ENCODE results near the gene NYAP1.
"Not testable (repeated sequence)": the region's sequence is repeated elsewhere in the genome, so short reads cannot be mapped to it uniquely, and the experiment has no call there.

The NYAP1 gene

GRCh38 chr7:100506356-100506923 lies 22.7 kb downstream of the NYAP1 start:
- FAIRE-seq (no peak), DNase-seq (ENCODE audit: insufficient read length, low spot score) (no peak)

GRCh38 chr7:100509231-100509630 lies 25.5 kb downstream of the NYAP1 start:
- DNase-seq (ENCODE audit: insufficient read length, low spot score): no peak
- FAIRE-seq: no peak

GRCh38 chr7:100510437-100511239 lies 26.9 kb downstream of the NYAP1 start:
- FAIRE-seq (no peak), DNase-seq (ENCODE audit: insufficient read length, low spot score) (no peak)

- DNase-seq (ENCODE audit: insufficient read length, low spot score) (no peak), FAIRE-seq (no peak)
These were observed 29.6 kb downstream of the NYAP1 start for GRCh38 chr7:100513212-100513810.

- no peak for DNase-seq (ENCODE audit: insufficient read length, low spot score)
- no peak for FAIRE-seq
These were observed 31.4 kb downstream of the NYAP1 start for GRCh38 chr7:100515072-100515532.

GRCh38 chr7:100516135-100516812 lies 32.5 kb downstream of the NYAP1 start:
- FAIRE-seq (peak; percentile 51), DNase-seq (ENCODE audit: insufficient read length, low spot score) (peak; percentile 35)

- DNase-seq (ENCODE audit: insufficient read length, low spot score) (no peak), FAIRE-seq (no peak)
These were observed 33.6 kb downstream of the NYAP1 start for GRCh38 chr7:100517305-100517704.

GRCh38 chr7:100519580-100519979 lies 35.9 kb downstream of the NYAP1 start:
- no peak for DNase-seq (ENCODE audit: insufficient read length, low spot score)
- no peak for FAIRE-seq

GRCh38 chr7:100520138-100520537 lies 36.4 kb downstream of the NYAP1 start:
- no peak for DNase-seq (ENCODE audit: insufficient read length, low spot score)
- FAIRE-seq: no peak

- DNase-seq (ENCODE audit: insufficient read length, low spot score) (no peak), FAIRE-seq (no peak)
These were observed 37.3 kb downstream of the NYAP1 start for GRCh38 chr7:100521076-100521475.

- DNase-seq (ENCODE audit: insufficient read length, low spot score); FAIRE-seq: not testable (repeated sequence)
These were observed 38.3 kb downstream of the NYAP1 start for GRCh38 chr7:100521909-100522593.

GRCh38 chr7:100523192-100523591 lies 39.5 kb downstream of the NYAP1 start:
- not testable (repeated sequence) for DNase-seq (ENCODE audit: insufficient read length, low spot score); FAIRE-seq

GRCh38 chr7:100528108-100528866 lies 44.6 kb downstream of the NYAP1 start:
- not testable (repeated sequence) for FAIRE-seq; DNase-seq (ENCODE audit: insufficient read length, low spot score)

- no peak for FAIRE-seq
- no peak for DNase-seq (ENCODE audit: insufficient read length, low spot score)
These were observed 48.7 kb downstream of the NYAP1 start for GRCh38 chr7:100532165-100533022.

- not testable (repeated sequence) for FAIRE-seq; DNase-seq (ENCODE audit: insufficient read length, low spot score)
These were observed 52.3 kb downstream of the NYAP1 start for GRCh38 chr7:100535982-100536381.

GRCh38 chr7:100536695-100537094 lies 53.0 kb downstream of the NYAP1 start:
- DNase-seq (ENCODE audit: insufficient read length, low spot score); FAIRE-seq: not testable (repeated sequence)

- DNase-seq (ENCODE audit: insufficient read length, low spot score) (no peak), FAIRE-seq (no peak)
These were observed 54.6 kb downstream of the NYAP1 start for GRCh38 chr7:100538348-100538653.

- FAIRE-seq (peak; percentile 95), DNase-seq (ENCODE audit: insufficient read length, low spot score) (peak; percentile 89)
These were observed 55.1 kb downstream of the NYAP1 start, which contains the start of gene AGFG2 for GRCh38 chr7:100538654-100539435. Gene AGFG2, plus strand, starts transcription at chr7:100539203. Its CDS starts 144 bp downstream, at chr7:100539347.
